Stimulated activated CD4-positive, alpha-beta T cell treated with anti-CD3 and anti-CD28 coated beads, Interleukin-15, amount 100 ng/mL, for 48 hours (primary cell): ENCODE results near the gene S1PR4.
"Not testable (repeated sequence)": the region's sequence is repeated elsewhere in the genome, so short reads cannot be mapped to it uniquely, and the experiment has no call there.

ENCODE experiments used
- DNase-seq, 2 donors: peaks; one replicate each; pipeline ENCODE4 v3.0.0-alpha.2; 2020; ENCODE audit warnings: low read depth in 2 of 2

S1PR4 gene

GRCh38 chr19:3179739-3180293 lies 1.2 kb downstream of the S1PR4 start:
- no peak for DNase-seq

DNA sequence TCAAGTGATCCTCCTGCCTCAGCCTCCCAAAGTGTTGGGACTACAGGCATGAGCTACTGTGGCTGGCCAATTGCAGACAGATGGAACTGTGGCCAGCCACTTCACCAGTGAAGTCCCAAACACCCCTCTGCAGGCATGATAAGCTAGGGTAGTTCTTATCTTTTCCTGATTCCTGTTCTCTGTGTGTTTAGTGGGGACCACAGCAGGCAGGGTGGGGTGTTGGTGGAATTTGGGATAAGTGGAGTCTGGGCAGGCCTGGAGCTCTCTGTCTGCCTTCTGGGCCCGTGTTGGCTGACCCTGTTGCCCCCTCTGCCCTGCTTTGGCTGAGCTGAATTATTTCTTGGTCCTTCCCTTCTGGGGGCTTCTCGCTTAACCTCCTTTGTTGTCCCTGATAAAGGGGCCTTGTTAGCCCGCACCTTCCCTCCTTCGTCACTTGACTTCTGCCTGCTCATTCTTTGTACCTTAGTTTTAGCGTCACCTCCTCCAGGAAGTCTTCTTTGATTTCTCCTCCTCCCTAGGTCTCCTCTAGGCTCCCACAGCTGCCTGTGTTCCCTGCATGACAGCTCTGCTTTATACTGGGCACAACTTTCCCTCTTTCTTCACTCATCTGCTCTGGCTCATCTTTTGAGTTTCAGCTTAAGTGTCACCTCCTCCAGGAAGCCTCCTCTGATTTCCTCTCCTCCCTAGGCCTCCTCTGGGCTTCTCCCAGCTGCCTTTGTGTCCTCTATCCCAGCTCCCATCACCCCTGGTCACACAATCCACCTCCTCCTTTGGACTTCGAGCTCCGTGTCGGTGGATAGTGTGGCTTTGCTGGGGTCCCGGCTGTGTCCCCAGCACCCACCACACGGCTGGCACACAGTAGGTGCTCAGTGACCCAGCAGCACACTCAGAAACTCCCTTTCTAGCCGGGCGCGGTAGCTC lies 5.4 kb downstream of the S1PR4 start:
- DNase-seq = no peak

DNA sequence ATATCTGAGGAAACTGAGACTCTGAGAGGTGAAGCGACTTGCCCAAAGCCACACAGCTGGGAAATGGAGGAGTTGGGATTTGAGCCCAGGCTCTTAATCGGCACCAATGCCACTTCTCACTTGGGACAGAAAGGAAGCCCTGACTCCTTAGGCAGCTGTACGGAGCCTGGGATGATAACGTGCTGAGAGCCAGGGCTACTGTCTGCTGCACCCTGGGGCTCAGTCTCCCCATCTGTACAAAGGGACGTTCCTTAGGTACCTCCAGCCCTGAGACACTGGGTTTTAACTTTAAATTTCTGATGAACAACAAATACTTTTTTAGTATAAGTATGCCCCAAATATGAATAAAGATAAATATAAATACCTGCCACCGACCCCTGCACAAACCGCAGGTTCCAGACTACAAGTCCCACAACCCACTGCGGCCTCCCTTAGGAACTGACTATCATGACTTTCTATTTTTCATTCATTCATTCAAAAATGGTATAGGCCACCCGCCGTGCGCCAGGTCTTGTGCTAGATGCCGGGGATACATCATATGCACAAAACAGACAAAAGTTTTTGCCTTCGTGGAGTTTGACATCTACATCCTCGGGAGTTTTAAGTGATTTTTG lies 6.4 kb downstream of the S1PR4 start:
- DNase-seq = peak in 1 of 2 donors; percentile 64

GRCh38 chr19:3185461-3186159 lies 7.0 kb downstream of the S1PR4 start, which contains the start of gene NCLN:
Gene NCLN, plus strand, starts transcription at chr19:3185930. Its CDS starts 101 bp downstream, at chr19:3186031.
- peak; percentile 88 to 91 for DNase-seq

GRCh38 chr19:3186160-3186688 lies 7.7 kb downstream of the S1PR4 start:
- DNase-seq = no peak

- DNase-seq = no peak
Measured at GRCh38 chr19:3186891-3187661, 8.5 kb downstream of the S1PR4 start.

DNA sequence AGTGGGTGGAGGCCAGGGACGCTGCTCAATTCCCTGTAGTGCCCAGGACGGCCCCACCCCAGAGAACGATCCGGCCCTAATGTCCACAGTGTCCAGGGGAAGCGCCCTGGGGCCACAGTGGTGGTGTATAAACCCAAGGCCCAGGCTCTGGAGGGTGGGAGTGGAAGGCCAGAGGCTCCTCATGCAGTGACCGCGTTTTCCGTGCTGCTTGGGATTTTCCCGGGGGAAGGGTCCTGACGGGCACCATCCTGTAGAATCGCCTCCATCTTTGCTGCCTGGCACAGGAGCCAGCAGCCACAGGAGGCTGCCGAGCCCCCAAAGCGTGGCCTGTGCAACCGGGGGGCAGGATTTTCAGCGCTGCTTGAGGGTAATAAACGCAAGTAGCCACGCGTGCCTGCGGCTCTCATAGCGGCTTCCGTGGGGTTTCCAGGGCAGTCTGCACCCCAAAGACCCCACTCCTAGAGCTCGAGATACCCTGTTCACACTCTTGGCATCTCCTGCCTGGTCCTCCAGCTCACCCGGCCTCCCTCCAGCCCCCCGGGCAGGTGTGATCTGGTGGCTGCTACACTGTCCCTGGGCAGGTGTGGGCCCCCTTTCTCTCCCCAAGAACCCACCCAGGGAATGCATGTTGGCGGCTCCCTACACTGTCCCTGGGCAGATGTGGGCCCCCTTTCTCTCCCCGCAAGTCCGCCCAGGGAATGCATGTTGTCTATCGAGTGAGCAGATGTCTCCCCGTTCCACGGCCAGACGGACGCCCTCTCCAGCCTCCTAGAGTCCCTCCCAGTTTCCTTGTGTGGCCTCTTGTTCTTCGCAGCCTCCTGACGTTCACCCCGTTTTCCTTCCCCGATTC lies 9.3 kb downstream of the S1PR4 start:
- DNase-seq = no peak

DNA sequence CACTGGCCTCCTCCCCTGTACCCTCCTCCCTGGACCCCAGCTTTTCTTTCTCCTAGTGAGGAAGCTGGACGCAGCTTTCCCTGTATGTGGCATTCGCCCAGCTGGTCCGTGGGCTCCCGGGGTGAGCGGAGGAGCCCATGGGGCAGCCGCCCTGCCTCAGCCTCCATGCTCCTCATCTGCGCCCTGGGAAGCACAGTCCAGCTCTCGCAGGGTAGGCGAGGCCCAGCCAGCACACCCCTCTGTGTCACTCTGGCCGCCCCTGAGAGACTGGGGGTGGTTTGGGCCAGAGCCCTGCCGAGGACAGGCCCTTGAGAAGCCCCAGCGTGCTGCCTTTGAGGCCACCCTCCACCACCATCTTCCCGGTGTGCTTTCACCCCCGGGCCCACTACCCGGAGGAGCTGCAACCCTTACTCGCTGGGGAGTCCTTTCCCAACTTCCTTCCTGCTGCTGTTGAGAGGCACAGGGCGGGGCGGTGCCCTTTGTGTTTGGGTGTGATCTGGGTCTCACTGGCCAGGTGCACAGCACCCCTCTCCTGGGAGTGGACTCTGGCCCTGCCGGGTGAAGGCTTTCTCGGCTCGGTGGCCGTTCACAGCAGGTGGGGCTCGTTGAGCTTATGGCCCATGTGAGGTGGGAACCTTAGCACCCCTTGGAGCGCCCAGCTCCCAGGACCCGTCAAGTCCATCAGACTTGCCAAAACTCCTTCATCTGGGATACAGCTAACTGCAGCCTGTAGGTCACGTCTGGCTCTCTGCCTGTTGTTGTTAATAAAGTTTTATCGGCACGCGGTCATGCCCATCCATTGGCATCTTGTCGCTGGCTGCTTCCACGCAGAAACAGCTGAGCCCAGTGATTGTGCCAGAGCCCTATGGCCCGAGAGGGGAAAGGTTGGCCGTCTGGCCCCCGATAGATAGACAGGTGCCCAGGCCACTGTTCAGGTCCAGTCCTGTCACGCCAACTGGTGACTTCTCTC lies 10.3 kb downstream of the S1PR4 start:
- no peak for DNase-seq

DNA sequence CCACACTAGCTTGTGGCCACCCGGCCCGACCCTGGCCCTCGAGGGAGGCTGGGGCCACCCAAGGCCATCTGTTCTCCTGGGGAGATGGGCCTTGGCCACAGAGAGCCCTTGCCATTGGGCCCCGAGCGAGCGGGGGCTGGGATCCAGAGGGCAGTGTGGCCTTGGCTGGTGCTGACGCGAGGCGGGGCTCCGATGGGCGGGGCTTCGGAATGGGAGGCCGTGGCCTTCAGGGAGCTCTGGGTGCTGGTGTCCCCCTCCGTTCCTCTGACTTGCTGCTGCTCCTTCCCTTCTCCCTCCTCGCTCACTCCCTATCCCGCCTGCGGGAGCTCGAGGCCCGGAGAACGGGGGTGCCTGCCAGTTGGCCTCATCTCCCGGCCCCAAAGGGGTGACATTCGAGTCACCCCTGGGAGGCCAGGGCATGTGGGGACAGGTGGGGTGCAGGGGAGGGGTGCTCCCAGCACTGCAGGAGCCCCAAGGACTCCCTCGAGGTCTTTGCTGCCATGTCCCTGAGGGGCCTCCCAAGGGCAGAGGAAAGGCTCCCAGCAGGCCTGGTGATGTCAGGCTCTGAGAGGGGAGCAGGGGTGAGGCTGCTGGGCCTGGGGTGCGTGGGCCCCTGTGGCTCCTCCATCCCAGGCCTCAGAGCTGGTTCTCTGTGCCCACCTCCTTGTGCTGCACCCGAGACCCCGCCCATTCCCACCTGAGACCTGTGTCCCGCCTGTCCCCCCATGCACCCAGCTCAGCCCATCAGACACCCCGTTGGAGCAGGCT lies 11.3 kb downstream of the S1PR4 start:
- no peak for DNase-seq

- DNase-seq = no peak
Measured at GRCh38 chr19:3190470-3190770, 11.9 kb downstream of the S1PR4 start.

GRCh38 chr19:3190921-3191805 lies 12.6 kb downstream of the S1PR4 start:
- DNase-seq = no peak

GRCh38 chr19:3191806-3192104 lies 13.2 kb downstream of the S1PR4 start:
- DNase-seq = not testable (repeated sequence)

DNA sequence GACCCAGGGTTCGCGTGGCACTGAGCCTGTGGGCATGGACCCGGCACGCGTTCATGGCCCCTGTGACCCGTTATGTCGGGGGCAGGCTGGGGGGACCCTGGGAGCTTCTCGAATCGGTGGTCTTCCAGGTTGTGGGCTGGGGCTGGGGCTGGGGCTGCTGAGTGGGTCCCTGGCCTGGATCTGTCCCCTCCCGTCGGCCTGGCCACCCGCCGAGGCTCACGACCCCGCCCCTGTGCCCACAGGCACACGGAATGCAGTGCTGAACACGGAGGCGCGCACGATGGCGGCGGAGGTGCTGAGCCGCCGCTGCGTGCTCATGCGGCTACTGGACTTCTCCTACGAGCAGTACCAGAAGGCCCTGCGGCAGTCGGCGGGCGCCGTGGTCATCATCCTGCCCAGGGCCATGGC lies 13.7 kb downstream of the S1PR4 start:
- DNase-seq = no peak

GRCh38 chr19:3192684-3193083 lies 14.1 kb downstream of the S1PR4 start:
- DNase-seq = no peak

DNA sequence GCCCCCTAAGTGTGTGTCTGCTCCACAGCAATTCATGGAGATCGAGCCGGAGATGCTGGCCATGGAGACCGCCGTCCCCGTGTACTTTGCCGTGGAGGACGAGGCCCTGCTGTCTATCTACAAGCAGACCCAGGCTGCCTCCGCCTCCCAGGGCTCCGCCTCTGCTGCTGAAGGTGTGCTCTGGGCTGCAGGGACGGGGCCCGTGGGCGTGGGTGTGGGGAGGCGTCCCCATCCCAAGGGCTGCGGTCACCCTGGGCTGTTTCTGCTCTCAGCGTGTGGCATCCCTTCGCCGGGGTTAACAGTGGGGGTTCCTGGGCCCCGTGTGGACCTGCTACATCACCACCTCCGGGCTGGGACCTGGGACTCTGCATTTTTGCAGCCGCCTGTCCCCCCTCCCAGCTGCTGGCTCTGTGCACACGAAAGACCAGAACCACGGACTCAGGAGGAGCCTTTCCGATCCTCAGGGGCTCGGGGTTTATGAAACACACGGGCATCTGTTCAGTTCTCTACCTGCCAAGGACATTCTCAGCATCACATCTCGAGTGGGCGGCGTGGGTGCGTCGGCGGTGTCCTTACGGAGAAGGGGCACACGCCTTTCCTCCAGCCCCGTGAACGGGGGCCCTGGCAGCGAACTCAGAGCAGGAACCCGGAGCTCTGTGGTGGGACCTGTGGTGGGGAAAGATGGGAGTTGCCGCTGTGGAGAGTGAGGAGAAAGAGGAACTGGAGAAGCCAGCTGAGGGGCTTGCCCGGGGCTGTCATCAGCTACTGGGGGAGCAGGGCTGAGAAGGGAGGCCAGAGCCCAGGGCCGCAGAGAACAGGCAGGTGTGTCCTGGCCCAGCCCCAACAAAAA lies 14.9 kb downstream of the S1PR4 start:
- no peak for DNase-seq
